Fibroblast of lung (primary cell): ENCODE data around the gene CHRNA5. TPM values are rescaled to one million over a fixed set of nuclear protein-coding genes. Genes with fewer than 3 reads are reported as not detected.

Source experiments
- DNase-seq, 2 donors: peaks; one replicate each; pipeline versions ENCODE4 v3.0.0 to v3.0.0-alpha.2; 2010; ENCODE audit warnings: low read depth in 2 of 2
- H2AFZ ChIP-seq: 2 replicates; pipeline ENCODE4 v1.5.1; 2012; ENCODE audit warnings: low read length, control low read depth, inconsistent platforms
- H3K27ac ChIP-seq: 2 replicates; pipeline ENCODE4 v1.5.1; 2011; ENCODE audit warnings: low read length, control low read depth; ENCODE audit not compliant: insufficient read depth
- H3K27me3 ChIP-seq: 2 replicates; pipeline ENCODE4 v1.5.1; 2011; ENCODE audit warnings: mild to moderate bottlenecking, low read length; ENCODE audit not compliant: control insufficient read depth, insufficient read depth
- H3K36me3 ChIP-seq: 2 replicates; pipeline ENCODE4 v1.5.1; 2011; ENCODE audit warnings: low read length; ENCODE audit not compliant: control insufficient read depth, insufficient read depth
- H3K4me1 ChIP-seq: 2 replicates; pipeline ENCODE4 v1.5.1; 2011; ENCODE audit warnings: low read length; ENCODE audit not compliant: control insufficient read depth, insufficient read depth; ENCODE audit errors: extremely low read depth
- H3K4me2 ChIP-seq: 2 replicates; pipeline ENCODE4 v1.5.1; 2011; ENCODE audit warnings: low read length, control low read depth; ENCODE audit not compliant: insufficient read depth; ENCODE audit errors: extremely low read depth
- H3K4me3 ChIP-seq, 4 experiments: fragments of 200-600 bp in 1 of 4; sonication (generic) in 1 of 4; replicated peaks in 1 of 4; 2 replicates each; pipeline ENCODE4 v1.5.1; 2011 to 2016; ENCODE audit warnings: low read length in 4 of 4, low read depth in 3 of 4, mild to moderate bottlenecking in 3 of 4, control low read depth in 2 of 4, inconsistent platforms in 1 of 4, mixed read lengths in 1 of 4; ENCODE audit not compliant: insufficient read depth in 1 of 4; ENCODE audit errors: control extremely low read depth in 1 of 4
- H3K79me2 ChIP-seq: 2 replicates; pipeline ENCODE4 v1.5.1; 2012; ENCODE audit warnings: mild to moderate bottlenecking, low read length, inconsistent platforms; ENCODE audit not compliant: control insufficient read depth, insufficient read depth
- H3K9ac ChIP-seq: 2 replicates; pipeline ENCODE4 v1.5.1; 2011; ENCODE audit warnings: mild to moderate bottlenecking, low read length, control low read depth; ENCODE audit not compliant: insufficient read depth
- H3K9me3 ChIP-seq: 2 replicates; pipeline ENCODE4 v1.5.1; 2012; ENCODE audit warnings: low read depth, low read length; ENCODE audit not compliant: control insufficient read depth, insufficient read depth
- H4K20me1 ChIP-seq: 2 replicates; pipeline ENCODE4 v1.5.1; 2011; ENCODE audit warnings: low read length; ENCODE audit not compliant: control insufficient read depth, insufficient read depth; ENCODE audit errors: extremely low read depth
- EZH2 ChIP-seq: IDR thresholded peaks from 2 replicates; pipeline ENCODE4 v1.5.1; 2012; ENCODE audit warnings: low read length, control low read depth, mild to moderate bottlenecking; ENCODE audit errors: missing control alignments
- polyA plus RNA-seq, 2 donors: library from polyadenylated mRNA; depleted of rRNA in 1 of 2; stranded (reverse) in 1 of 2; unstranded in 1 of 2; fragments of >200 nt; gene quantifications; 2 replicates each; pipeline ENCODE4 v1.2.1, GENCODE V29; 2011 to 2012; ENCODE audit warnings: missing spikeins in 1 of 2
- total RNA-seq: library from RNA; depleted of rRNA; stranded (reverse); fragments of >200 nt; gene quantifications from 2 replicates; pipeline ENCODE4 v1.2.1, GENCODE V29; 2014
- TF ChIP-seq, protein P1 (sequence below), 2 donors: IDR thresholded peaks in 1 of 2; conservative IDR thresholded peaks in 1 of 2; 1 replicate in 1 of 2; 2 replicates in 1 of 2; pipeline ENCODE4 v1.5.1; 2011 to 2012; ENCODE audit warnings: low read length in 2 of 2, control low read depth in 1 of 2, inconsistent platforms in 1 of 2, low read depth in 1 of 2, mild to moderate bottlenecking in 1 of 2

Gene CHRNA5
- total and polyA plus RNA-seq, 2 donors (not counting 1 experiment from before 2014, with no cell fraction given) = 0.17 to 1.2 TPM

- H3K9me3 ChIP-seq = no peaks in the 10 kb centered on the region
- no peak for DNase-seq
- H3K27ac ChIP-seq = no peak overlapping the region
- no peaks in the 10 kb centered on the region for H3K36me3 ChIP-seq
- H3K4me2 ChIP-seq = no peak overlapping the region
- no peak overlapping the region for H3K4me3 ChIP-seq
- H4K20me1 ChIP-seq = no peaks in the 10 kb centered on the region
- H3K79me2 ChIP-seq = no peaks in the 10 kb centered on the region
- peaks cover 3% of the 10 kb centered on the region for H3K27me3 ChIP-seq
- H3K4me1 ChIP-seq = no peaks in the 10 kb centered on the region
- H3K9ac ChIP-seq = no peak overlapping the region
- TF ChIP-seq EZH2 = no peak
- TF ChIP-seq, protein P1, sequence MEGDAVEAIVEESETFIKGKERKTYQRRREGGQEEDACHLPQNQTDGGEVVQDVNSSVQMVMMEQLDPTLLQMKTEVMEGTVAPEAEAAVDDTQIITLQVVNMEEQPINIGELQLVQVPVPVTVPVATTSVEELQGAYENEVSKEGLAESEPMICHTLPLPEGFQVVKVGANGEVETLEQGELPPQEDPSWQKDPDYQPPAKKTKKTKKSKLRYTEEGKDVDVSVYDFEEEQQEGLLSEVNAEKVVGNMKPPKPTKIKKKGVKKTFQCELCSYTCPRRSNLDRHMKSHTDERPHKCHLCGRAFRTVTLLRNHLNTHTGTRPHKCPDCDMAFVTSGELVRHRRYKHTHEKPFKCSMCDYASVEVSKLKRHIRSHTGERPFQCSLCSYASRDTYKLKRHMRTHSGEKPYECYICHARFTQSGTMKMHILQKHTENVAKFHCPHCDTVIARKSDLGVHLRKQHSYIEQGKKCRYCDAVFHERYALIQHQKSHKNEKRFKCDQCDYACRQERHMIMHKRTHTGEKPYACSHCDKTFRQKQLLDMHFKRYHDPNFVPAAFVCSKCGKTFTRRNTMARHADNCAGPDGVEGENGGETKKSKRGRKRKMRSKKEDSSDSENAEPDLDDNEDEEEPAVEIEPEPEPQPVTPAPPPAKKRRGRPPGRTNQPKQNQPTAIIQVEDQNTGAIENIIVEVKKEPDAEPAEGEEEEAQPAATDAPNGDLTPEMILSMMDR (conservative IDR thresholded peaks at IDR 0.05 in 1 of 2, IDR thresholded peaks at IDR 0.05 in 1 of 2; ENCODE audit: low read depth in 1 of 2, low read length in 2 of 2) = no peak
- H2AFZ ChIP-seq = no peak overlapping the region
These were observed 76.5 kb downstream of the CHRNA5 start for GRCh38 chr15:78641749-78642275.

DNA sequence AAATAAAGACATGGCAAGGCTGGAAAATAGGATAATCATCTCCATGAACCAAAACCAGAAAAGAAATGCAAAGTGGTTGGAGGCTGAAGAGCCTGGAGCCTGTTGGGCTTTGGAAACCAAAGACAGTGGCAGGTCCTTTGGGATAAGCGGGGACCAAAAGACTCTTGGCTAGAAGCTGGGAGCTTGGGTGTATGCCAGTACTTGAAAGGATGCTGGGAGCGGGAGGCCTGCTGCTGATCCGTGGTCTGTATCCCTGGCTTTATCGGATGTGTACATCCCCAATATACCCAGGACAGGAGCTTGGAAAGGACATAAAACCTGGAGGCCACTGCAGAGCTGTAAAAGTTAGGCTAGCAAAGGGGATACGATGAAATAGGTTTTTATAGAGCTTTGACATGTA lies 77.0 kb downstream of the CHRNA5 start:
- no peak overlapping the region for H3K9ac ChIP-seq
- H2AFZ ChIP-seq = no peak overlapping the region
- no peaks in the 10 kb centered on the region for H4K20me1 ChIP-seq
- no peaks in the 10 kb centered on the region for H3K4me1 ChIP-seq
- H3K36me3 ChIP-seq = no peaks in the 10 kb centered on the region
- no peak overlapping the region for H3K4me2 ChIP-seq
- no peaks in the 10 kb centered on the region for H3K79me2 ChIP-seq
- no peak for TF ChIP-seq EZH2
- TF ChIP-seq, protein P1 (conservative IDR thresholded peaks at IDR 0.05 in 1 of 2, IDR thresholded peaks at IDR 0.05 in 1 of 2; ENCODE audit: low read depth in 1 of 2, low read length in 2 of 2) = no peak
- no peak overlapping the region for H3K27ac ChIP-seq
- no peaks in the 10 kb centered on the region for H3K9me3 ChIP-seq
- peaks cover 3% of the 10 kb centered on the region for H3K27me3 ChIP-seq
- DNase-seq = no peak
- no peak overlapping the region for H3K4me3 ChIP-seq

Other genes starting within 250 kb of the CHRNA5 start
- gene CRABP1, start 225.2 kb upstream of the CHRNA5 start, total RNA-seq = not detected in 2 replicates
- not detected in 2 replicates for gene CRABP1, start 225.2 kb upstream of the CHRNA5 start, polyA plus RNA-seq
- gene IREB2, start 127.3 kb upstream of the CHRNA5 start, total RNA-seq = 19.0 and 20.3 TPM in 2 replicates
- gene IREB2, start 127.3 kb upstream of the CHRNA5 start, polyA plus RNA-seq = 24.6 and 30.6 TPM in 2 replicates
- gene HYKK, start 57.9 kb upstream of the CHRNA5 start, total RNA-seq = 2.0 and 2.6 TPM in 2 replicates
- 3.3 and 3.6 TPM in 2 replicates for gene HYKK, start 57.9 kb upstream of the CHRNA5 start, polyA plus RNA-seq
- 161 and 195 TPM in 2 replicates for gene PSMA4, start 25.1 kb upstream of the CHRNA5 start, total RNA-seq
- 404 and 413 TPM in 2 replicates for gene PSMA4, start 25.1 kb upstream of the CHRNA5 start, polyA plus RNA-seq
- gene CHRNA3, start 55.5 kb downstream of the CHRNA5 start, total RNA-seq = not detected in 2 replicates
- not detected in 2 replicates for gene CHRNA3, start 55.5 kb downstream of the CHRNA5 start, polyA plus RNA-seq
- not detected in 2 replicates for gene CHRNB4, start 75.7 kb downstream of the CHRNA5 start, total RNA-seq
- not detected in 2 replicates for gene CHRNB4, start 75.7 kb downstream of the CHRNA5 start, polyA plus RNA-seq
- 5.1 and 7.9 TPM in 2 replicates for gene ADAMTS7, start 245.9 kb downstream of the CHRNA5 start, total RNA-seq
- gene ADAMTS7, start 245.9 kb downstream of the CHRNA5 start, polyA plus RNA-seq = 1.8 and 7.9 TPM in 2 replicates